HG03442 (cell line): ENCODE results near the gene LTB.

Source experiments
- ATAC-seq: cut with Tn5 transposase; IDR thresholded peaks from one replicate; pipeline ENCODE4 v1.9.1; 2021; ENCODE audit warnings: mild to moderate bottlenecking, moderate library complexity; ENCODE audit not compliant: unreplicated experiment

The LTB gene

DNA sequence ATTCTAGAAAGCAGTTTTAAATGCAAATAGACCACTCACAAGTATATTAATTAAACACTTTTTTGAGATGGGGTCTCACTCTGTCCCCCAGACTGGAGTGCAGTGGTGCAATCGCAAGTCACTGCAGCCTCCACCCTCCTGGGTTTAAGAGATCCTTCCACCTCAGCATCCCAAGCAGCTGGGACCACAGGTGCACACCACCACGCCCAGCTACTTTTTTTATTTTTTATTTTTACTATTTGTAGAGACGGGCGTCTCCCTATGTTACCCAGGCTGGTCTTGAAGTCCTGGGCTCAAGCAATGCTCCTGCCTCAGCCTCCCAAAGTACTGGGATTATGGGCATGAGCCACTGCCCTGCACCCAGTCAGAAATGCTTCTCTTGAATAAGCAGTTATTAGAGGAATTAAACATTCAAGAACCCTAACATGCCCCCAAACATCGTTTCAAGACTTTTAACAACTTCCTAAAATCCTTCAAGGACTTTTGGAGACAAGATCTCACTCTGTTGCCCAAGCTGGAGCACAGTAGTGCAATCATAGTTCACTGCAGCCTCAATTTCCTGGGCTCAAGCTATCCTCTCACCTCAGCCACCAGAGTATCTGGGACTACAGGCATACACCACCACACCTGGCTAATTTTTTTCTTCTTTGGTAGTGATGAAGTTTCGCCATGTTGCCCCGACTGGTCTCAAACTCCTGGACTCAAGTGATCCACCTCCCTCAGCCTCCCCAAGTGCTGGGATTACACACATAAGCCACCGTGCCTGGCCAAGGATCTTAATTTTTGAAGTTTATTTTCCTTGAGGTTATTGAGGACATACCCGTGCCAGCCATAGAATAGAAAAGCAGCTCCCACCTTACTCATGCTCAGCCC lies 50.2 kb downstream of the LTB start:
- no peak for ATAC-seq

DNA sequence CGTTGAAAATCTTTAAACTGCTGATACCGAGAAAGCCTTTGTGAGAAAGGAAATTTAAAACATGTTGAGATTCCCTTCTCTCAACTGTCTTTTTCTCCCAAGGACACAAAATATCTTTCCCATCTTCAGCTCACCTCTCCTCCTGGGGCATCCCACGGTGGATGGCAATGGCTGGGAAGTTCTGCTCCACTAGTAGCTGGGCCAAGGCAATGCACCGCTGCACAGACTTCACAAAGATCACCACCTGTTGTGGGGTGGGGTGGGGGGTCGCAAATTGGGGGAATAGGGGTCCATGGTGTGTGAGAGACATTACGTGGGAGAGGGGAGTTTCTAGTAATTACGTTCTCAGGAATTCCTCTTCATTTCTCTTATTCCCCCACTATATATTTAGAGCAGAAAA lies 51.1 kb downstream of the LTB start:
- no peak for ATAC-seq

DNA sequence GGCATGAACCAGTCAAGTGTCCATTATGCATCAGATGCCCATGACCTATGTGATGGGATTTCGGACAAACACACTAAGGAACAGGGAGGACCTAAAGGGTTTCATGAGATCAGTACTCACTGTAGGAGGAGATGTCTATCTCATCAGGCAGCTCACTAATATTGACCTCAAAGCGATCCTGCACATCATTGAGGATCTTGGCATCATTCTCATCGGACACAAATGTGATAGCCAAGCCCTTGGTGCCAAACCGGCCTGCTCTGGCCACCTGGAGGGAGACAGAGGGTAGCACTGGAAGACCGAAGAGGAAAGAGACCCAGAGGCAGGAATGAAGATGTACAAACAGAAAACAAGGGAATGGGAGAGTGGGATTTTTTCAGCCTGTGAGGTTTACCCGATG lies 51.6 kb downstream of the LTB start:
- ATAC-seq, result no peak
